GM19468 (cell line): Measurements from ENCODE around the gene UBA5.

ENCODE experiments used
- ATAC-seq: cut with Tn5 transposase; IDR thresholded peaks from one replicate; pipeline ENCODE4 v1.9.1; 2021; ENCODE audit warnings: mild to moderate bottlenecking, moderate library complexity, moderate number of reproducible peaks; ENCODE audit not compliant: unreplicated experiment; ENCODE audit errors: extremely low read depth

Gene UBA5

GRCh38 chr3:132710311-132710710, 50.2 kb downstream of the UBA5 start:
- ATAC-seq: no peak

DNA sequence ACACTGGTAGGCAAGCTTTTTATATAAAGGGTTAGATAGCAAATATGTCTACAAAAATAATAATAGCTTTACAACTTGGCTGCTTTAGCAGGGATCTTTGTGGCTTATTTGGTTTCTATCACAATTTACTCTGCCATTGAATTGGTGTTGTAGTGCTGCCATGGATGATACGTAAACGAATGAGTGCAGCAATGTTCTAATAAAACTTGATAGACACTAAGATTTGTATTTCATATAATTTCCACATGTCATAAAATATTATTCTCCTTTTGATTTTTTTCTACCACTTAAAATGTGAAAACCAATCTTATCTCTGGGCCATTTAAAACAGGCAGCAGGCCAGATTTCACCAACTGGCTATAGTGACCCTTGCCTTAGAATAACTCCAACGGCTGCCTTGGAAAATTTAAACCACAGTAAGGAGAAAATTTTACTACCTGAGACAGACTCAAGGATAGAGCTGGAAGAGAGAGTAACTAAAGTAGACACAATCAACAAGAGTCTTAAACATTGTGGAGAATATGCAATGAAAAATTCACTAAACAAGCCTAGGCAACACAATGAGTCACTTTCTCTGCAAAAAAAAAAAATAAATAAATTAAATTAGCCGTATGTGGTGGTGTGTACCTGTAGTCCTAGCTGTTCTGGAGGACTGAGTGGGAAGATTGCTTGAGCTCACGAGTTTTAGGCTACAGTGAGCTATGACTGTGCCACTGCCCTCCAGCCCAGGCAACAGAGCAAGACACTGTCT, 54.0 kb downstream of the UBA5 start:
- ATAC-seq: no peak

DNA sequence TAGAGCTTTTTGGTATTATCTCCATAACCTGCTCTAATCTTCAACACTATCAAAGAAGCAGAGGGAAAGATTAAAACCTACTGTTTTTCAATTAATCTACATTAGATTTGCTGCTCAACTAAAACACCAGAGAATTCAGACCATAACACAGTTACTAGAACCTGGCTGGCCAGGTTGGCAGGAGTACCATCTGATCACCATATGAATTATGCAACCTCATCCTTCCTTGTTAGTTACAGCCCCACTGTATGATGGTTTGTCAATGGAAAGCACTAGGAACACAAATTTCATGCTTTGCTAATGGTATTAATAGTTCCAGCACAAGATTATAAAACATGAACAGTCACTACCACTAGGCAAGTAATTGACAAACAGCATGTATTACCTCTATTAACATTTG, 56.2 kb downstream of the UBA5 start:
- no peak for ATAC-seq

DNA sequence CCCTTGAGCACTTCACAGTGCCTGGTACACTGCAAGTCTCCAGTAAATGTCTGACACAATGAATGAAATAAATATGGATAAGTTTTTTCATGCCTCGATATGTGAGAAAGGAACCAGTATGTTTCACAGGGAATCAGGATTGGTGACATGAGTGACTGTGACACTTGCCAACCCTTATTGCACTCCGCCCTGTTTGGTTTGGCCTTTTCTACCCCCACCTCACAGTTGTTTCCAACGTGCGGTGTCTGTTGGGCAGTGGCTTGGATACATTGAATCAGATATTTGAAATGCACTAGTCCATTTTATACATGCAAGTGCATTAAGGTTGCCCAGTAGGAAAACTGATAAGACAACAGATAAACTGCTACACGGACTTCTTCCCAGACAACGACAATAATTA, 60.1 kb downstream of the UBA5 start:
- ATAC-seq: no peak

- no peak for ATAC-seq
These were observed 61.5 kb downstream of the UBA5 start for GRCh38 chr3:132721479-132722164.

GRCh38 chr3:132722165-132723023, 62.3 kb downstream of the UBA5 start, which contains the start of gene NPHP3:
NPHP3 (minus strand) TSS chr3:132722409; CDS start chr3:132722355, 54 bp downstream.
- peak; percentile 56 for ATAC-seq

DNA sequence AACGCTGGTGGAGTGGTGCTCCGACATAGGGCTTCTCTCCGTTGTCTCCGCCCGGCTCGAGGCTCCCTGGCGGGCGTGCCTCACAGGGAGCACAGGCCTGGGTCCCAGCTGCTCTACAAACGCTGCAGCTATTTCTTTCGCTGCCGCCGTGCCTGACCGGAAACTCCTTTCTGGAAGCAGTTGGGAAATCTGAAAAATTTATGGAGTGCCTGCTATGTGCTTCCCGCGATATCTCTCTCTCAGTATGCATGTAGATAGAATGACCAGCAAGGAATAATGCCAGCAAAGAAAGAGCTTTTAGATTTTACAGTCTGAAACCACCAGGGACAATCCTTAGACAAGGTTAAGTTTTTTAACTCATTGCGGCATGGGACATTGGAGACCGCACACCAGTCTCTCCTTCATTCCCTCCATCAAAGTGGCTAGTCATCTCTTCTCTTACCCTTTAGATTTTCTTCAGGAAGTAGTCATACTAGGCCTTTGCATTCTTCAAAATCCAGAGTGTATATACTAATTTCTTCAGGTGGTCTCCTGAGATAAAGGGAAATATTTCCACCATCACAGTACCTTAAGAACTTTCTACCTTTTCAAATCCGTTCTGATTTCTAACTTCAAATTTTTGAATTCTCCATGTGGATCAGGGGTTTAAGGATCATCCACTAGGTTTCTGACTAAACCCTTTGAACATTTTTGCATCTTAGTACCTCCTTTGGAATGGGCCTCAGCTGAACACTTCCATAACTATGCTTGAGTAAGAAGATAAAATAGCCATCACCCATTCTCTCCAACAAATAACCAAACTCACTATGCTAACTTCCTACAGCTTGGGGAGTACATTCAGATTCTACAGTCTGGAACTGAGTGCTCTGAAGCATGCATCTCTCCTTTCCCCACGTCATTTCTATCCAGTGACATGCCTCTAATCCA, 63.2 kb downstream of the UBA5 start:
- no peak for ATAC-seq

- ATAC-seq: no peak
These were observed 66.3 kb downstream of the UBA5 start for GRCh38 chr3:132726341-132726823.
